Right ventricle myocardium inferior (tissue), 1 donor: ENCODE data around the gene ZNF581. TPM values are rescaled to one million over a fixed set of nuclear protein-coding genes. Genes with fewer than 3 reads are reported as not detected.

Experiments
- ATAC-seq: fragments of 200-7000 bp; cut with Tn5 transposase; one replicate; pipeline ENCODE4 v1.9.1; 2020; ENCODE audit warnings: mild to moderate bottlenecking, moderate library complexity
- DNase-seq: peaks from one replicate; pipeline ENCODE4 v3.0.0; 2021; ENCODE audit errors: missing footprints
- intact Hi-C: fragments of 100-400 bp; cut with DNase I; formaldehyde crosslinking; loops from one replicate; pipeline ENCODE4 v1.11.0; 2022
- total RNA-seq: library from RNA; stranded (reverse); fragmentation: NEBNext Ultra II Directional; extraction: Animal tissue kit (Norgen Biotek cat#: 25700); gene quantifications from one replicate; pipeline ENCODE4 v1.2.1, GENCODE V29; 2021
- donor health status: DM: no; HTN: yes; CAD: no; lungs with severe emphysema.

The ZNF581 gene
- total RNA-seq, 1 donor from 2014 or later, result 7.4 TPM

DNA sequence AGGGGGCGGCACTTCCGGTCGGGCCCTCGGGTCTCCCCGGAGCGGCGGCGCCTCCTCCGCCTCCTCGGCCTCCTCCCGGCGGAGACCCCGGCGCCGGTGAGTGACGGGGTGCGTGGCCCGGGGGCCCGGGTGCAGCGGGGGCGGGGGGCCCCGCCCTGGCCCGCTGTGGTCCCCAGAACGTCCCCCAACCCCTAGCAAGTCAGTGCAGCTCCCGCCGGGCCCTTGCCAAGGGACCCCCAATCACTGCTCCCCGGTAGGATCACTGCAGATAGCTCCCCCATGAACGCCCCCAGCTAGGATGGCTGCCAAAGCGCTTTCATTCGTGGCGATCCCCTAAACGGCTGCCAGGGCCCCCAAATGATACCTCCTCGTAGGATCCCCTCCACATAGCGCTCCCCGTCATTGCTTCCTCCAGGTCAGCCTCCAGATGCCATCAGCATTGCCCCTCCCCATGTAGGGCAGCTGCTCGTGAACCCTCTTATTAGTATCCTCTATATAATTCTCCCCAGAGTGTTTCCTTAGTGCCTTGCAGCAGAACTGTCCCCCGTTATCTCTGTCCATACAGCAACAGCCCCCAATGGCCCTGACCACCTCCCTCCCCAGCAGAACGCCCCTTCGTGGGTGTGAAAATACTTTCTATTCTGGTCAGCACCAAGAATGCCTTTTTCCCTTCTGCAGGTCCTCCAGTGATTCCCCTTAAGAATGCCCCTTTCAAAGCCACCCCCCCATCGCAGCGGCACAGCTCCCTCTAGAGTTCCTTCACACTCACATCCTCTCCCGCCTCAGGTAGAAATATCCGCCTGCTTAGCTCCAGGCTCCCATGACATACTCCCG lies 37.6 kb upstream of the ZNF581 start, which contains the start of gene ZNF865:
Gene ZNF865 (plus strand): TSS at position 11 of the 834 bp plus-strand sequence. CDS start 7,972 bp downstream, outside the sequence.
- intact Hi-C loops, result loop anchor here (1.0 to 10.0 kb wide), 2 partner anchors 89 to 221 kb away; partner anchors contain the start of genes RPL28 and TMEM238
- DNase-seq, result no peak

DNA sequence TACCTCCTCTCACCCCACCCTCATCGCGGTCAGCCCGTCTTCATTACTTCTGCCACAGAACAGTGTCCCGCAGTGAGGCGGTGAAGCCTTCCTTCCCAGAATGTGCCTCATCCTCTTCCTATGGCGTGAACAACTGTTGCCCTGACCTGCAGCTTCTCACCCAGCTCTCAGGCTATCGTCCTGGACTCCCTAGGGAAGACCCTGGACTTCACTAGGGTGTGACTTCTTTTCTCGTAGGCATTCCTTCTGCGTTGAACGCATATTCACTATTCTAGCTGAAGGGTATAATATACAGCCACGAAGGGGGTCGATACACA lies 37.0 kb upstream of the ZNF581 start:
- intact Hi-C loops, result loop anchor here (1.0 to 10.0 kb wide), 2 partner anchors 89 to 222 kb away; partner anchors contain the start of genes RPL28 and TMEM238
- DNase-seq, result no peak
- ATAC-seq, result no peak

More for the DNA sequence above, 37.6 kb upstream of the ZNF581 start, which contains the start of gene ZNF865:
- ATAC-seq, result peak; percentile 32

DNA sequence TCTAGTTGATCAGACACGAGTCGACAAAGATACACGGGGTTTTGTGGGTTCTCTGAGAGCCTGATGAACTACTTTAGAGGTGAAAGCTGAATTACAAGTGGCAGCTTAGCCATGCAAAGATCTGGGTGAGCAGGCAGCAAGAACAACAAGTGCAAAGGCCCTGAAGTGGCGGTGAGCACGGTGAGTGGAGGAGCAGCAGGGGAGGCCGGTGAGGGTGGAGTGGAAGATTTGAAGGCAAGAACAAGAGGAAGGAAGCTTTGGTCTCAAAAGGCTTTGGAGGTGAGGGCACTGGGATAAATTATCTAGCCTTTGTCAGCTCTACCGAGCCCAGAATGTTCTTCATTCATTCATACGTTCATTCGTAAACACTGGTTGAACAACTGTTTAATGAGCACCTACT lies 36.6 kb upstream of the ZNF581 start:
- intact Hi-C loops, result loop anchor here (1.0 to 10.0 kb wide), 2 partner anchors 90 to 222 kb away; partner anchors contain the start of genes RPL28 and TMEM238
- DNase-seq (no peak), ATAC-seq (no peak)

DNA sequence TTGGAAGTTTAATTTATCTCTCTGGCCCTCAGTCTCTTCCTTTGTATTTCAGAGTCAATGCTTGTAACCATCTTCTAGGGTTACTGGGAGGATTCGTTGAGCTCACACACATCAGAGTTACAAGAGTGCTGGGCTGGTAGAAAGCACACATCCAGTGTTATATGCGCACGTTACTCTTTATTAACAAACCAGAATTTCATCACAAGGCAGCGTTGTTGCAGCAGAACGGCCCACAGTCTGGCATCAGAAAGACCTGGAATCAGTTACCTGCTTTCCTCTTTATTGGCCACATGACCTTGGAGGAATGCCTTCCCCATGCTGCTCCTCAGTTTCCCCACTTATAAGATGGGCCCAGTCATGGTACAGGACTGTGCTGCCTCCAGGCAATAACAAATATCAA lies 34.1 kb upstream of the ZNF581 start:
- no peak for DNase-seq
- ATAC-seq, result no peak
- intact Hi-C loops, result loop anchor here (10.0 kb wide), 1 partner anchor 225 kb away; the partner anchor contains the start of genes RPL28 and TMEM238

DNA sequence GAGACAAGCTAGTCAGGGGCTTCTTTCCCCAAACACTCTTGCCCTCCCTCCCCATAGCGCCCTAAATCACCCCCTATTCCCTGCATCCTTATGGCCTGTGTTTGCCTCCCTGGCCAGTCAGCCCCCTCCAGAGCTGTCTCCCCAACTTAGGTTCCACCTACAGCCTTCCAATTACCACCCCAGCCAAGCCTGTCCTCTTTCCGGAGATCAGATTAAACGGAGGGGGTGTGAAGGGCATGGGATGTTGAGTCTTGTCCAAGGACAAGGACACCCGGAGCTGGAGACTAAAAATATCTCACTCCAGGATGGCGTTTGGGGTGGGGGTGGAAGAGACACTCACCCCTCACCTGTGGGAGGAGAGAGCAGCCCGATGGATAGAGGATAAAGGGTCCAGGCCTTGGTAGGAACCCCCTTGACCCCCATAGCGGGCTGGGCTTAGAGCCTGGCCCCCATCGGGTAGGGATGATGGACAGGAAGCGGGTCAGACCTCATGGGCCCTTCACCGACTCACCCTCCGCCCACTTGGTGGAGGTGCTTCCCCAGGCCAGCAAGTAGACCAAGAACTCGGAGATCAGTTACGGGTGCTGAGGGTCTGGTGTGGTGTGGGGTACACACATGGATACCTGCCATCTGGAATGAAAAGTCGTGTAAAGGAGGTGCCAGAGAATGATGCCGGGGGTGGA lies 32.0 kb upstream of the ZNF581 start:
- DNase-seq, result no peak
- intact Hi-C loops, result no loop called here
- ATAC-seq, result peak; percentile 71

DNA sequence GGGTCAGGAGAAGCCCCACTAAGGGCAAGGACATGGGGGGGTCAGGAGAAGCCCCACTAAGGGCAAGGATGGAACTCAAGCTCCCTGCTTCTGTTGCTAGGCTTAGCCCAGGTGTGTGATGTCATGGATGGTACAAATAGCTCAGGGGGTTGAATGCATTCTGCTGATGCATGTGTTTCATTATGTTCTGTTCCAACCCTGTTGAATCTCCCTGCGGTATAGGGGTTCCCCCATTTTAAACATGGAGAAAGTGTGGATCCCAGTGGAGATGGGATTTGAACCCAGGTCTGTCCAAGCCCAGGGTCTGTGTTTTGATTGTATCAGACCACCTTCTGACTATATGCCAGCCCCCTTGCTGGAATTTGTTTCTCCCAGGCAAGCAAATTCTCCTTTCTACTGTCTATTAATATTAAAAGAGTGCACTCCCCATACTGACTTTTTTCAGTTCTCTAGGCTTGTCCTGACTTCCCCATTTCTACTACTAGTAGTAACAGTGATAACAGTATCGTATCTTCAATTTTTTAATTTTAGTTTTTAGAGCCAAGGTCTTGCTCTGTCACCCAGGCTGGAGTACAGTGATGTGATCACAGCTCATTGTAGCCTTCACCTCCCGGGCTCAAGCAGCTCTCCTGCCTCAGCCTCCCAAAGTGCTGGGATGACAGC lies 31.3 kb upstream of the ZNF581 start:
- intact Hi-C loops, result no loop called here
- no peak for ATAC-seq
- no peak for DNase-seq

DNA sequence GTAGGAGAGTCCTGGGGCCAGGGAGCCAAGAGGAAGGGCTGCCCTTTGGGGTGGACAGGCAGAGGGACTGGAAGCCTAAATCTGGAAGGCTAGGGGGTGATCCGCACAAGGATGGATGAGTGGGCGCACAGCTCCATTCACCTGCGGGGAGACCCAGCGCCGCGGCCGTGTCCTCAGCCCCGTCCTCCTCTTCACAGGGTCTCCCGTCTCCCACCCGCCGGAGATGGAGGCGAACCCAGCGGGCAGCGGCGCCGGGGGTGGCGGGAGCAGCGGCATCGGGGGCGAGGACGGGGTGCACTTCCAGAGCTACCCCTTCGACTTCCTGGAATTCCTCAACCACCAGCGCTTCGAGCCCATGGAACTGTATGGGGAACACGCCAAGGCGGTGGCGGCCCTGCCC lies 30.1 kb upstream of the ZNF581 start:
- DNase-seq (no peak), ATAC-seq (no peak)
- intact Hi-C loops, result no loop called here

DNA sequence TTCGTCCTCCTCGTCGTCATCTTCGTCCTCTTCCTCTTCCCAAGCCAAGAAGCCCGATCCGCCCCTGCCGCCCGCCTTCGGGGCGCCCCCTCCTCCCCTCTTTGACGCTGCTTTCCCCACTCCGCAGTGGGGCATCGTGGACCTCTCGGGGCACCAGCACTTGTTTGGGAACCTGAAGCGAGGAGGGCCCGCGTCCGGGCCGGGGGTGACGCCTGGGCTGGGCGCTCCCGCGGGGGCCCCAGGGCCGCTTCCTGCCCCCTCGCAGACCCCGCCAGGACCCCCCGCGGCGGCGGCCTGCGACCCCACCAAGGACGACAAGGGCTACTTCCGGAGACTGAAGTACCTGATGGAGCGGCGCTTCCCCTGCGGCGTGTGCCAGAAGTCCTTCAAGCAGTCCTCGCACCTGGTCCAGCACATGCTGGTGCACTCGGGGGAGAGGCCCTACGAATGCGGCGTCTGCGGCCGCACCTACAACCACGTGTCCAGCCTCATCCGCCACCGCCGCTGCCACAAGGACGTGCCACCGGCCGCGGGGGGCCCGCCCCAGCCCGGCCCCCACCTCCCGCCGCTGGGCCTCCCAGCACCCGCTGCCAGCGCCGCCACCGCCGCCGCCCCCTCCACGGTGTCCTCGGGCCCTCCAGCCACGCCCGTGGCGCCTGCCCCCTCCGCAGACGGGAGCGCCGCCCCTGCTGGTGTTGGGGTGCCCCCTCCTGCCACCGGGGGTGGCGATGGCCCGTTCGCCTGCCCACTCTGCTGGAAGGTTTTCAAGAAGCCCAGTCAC lies 29.3 kb upstream of the ZNF581 start:
- no peak for ATAC-seq
- no peak for DNase-seq
- intact Hi-C loops, result no loop called here

DNA sequence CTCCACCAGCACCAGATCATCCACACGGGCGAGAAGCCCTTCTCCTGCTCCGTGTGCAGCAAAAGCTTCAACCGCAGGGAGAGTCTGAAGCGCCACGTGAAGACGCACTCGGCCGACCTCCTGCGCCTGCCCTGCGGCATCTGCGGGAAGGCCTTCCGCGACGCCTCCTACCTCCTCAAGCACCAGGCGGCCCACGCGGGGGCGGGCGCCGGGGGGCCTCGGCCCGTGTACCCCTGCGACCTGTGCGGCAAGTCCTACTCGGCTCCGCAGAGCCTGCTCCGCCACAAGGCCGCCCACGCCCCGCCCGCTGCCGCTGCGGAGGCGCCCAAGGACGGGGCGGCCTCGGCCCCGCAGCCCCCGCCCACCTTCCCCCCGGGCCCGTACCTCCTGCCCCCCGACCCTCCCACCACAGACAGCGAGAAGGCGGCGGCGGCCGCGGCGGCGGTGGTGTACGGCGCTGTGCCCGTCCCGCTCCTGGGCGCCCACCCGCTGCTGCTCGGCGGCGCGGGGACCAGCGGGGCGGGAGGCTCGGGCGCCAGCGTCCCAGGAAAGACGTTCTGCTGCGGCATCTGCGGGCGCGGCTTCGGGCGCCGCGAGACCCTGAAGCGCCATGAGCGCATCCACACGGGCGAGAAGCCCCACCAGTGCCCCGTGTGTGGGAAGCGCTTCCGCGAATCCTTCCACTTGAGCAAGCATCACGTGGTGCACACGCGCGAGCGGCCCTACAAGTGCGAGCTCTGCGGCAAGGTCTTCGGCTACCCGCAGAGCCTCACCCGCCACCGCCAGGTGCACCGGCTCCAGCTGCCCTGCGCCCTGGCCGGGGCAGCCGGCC lies 28.5 kb upstream of the ZNF581 start:
- ATAC-seq (no peak), DNase-seq (no peak)
- intact Hi-C loops, result no loop called here

DNA sequence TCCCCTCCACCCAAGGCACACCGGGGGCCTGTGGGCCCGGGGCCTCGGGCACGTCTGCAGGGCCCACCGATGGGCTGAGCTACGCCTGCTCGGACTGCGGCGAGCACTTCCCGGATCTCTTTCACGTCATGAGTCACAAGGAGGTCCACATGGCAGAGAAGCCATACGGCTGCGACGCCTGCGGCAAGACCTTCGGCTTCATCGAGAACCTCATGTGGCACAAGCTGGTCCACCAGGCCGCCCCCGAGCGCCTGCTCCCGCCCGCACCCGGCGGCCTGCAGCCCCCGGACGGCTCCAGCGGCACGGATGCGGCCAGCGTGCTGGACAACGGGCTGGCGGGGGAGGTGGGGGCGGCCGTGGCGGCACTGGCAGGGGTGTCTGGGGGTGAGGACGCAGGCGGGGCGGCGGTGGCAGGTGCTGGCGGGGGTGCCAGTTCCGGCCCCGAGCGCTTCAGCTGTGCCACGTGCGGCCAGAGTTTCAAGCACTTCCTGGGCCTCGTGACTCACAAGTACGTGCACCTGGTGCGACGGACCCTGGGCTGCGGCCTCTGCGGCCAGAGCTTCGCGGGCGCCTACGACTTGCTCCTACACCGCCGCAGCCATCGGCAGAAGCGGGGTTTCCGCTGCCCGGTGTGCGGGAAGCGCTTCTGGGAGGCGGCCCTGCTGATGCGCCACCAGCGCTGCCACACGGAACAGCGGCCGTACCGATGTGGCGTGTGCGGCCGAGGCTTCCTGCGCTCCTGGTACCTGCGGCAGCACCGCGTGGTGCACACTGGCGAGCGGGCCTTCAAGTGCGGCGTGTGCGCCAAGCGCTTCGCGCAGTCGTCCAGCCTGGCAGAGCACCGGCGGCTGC lies 27.7 kb upstream of the ZNF581 start:
- ATAC-seq, result no peak
- DNase-seq, result no peak
- intact Hi-C loops, result no loop called here

DNA sequence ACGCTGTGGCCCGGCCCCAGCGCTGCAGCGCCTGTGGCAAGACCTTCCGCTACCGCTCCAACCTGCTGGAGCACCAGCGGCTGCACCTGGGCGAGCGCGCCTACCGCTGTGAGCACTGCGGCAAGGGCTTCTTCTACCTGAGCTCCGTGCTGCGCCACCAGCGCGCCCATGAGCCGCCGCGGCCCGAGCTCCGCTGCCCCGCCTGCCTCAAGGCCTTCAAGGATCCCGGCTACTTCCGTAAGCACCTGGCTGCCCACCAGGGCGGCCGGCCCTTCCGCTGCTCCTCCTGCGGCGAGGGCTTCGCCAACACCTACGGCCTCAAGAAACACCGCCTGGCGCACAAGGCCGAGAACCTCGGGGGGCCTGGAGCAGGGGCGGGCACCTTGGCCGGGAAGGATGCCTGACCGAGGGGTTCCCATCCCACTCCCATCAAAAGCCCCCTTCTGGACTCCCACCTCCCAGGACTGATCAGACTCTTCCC lies 27.0 kb upstream of the ZNF581 start:
- no peak for DNase-seq
- no peak for ATAC-seq
- intact Hi-C loops, result no loop called here

DNA sequence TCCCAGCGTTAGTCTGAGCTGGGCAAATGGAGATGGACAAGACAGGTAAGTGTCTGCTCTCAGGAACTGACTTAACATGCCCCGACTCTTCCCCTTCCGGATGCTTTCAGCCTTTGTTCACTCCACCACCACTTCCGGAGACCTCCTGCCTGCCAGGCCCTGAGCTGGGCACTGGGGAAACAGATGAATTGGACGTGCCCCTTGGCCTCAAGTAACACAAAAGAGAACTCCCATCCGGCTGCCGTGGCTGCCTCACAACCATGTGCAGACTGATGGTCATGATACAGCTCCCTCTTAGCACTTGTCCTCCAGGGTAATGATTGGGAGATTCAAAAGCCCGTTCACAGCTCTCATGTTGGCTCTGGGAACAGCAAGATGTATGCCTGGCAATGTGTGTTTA lies 26.0 kb upstream of the ZNF581 start:
- intact Hi-C loops, result no loop called here
- ATAC-seq (no peak), DNase-seq (no peak)

DNA sequence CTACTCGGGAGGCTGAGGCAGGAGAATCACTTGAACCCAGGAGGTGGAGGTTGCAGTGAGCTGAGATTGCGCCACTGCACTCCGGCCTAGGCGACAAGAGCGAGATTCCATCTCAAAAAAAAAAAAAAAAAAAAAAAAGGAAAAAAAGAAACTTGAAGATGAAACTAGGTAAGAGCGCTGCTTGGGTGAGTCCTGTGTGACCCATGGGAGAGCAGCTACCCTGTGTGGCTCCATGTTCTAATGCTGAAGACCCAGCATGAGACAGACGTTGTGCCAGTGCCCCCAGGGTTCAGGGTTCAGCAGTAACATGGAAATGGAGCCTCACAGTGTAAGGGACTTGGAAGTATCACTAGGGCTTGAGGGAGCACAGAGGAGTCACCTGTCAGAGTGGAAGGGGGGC lies 25.0 kb upstream of the ZNF581 start:
- ATAC-seq, result no peak
- intact Hi-C loops, result no loop called here
- no peak for DNase-seq

DNA sequence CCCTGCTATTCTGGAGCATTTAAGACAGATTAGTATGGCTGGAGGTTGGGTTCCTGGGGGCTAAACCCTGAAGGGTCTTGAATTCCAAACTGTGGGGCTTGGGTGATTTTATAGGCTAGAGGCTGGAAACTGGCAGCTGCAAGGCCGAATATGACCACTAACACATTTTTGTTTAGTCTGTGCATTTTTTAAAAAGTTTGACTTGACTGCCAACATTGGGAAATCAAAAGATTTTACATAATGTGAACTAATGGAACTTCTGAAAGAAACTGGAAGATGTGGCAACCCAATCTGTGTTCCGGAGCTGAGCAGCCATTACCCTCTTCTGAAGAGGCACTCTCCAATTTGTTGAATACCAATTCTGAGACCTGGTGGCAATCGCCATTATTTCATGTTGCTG lies 24.2 kb upstream of the ZNF581 start:
- DNase-seq (no peak), ATAC-seq (no peak)
- intact Hi-C loops, result no loop called here

DNA sequence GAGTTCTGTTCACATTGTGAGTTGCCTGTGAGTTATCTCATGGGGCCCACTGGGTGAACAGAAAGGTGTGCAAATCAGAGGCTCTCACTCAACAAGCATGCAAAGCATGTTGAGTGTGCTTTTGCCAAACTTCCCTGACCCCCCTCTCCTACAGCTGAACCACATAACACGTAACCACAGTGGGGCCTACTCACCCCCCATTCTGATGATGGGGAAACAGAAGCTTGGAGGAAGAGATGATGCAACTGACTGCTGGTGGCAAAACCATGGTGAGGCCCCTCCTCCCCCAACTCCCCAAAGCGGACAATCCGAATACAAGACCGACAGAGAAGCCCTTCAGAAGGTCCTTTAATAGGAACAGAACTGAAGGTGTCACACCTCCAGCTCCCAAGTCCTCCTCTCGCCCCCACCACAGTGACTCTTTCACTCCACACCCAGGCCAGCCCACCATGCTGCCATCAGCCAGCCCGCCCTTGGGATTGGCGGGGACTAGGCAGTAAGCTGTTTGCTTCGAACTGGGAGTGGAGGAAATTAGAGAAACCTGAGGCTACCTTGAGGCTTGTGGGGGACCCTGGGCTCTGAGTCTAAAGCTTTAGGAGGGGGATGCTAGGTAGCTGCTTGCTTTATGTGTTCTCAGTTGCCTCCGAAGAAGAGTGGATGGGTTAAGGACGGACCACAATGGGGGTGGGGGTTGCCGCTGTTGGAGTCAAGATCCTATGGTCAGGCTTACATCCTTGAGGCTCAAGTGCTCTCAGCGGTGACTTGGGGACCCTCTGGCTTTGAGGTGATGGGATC lies 22.8 kb upstream of the ZNF581 start:
- intact Hi-C loops, result loop anchor here (10.0 kb wide), 1 partner anchor 476 kb away; the partner anchor contains the start of gene TNNT1
- ATAC-seq (no peak), DNase-seq (no peak)

DNA sequence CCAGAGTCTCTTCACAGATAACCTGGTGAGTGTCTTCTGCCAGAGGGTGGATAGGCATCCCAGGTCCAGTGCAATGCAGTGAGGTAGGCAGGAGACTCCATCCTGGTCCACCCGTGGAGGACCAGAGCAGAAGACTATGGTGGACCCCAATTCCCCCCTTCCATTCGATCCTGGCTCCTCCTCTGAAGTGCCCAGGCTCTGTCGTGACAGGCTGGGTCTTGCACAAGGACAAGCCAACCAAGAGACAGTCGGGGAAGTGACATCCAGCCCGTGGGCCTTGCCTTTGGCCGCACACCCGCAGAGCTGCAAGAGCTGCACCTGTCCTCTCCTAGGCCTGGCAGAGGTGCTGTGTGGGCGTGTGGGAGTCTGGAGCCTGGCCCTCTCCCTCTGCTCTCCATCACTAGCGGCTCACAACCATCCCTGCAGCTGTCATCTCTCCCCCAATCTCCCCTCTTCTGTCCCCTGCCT lies 22.2 kb upstream of the ZNF581 start:
- intact Hi-C loops, result loop anchor here (10.0 kb wide), 1 partner anchor 476 kb away; the partner anchor contains the start of gene TNNT1
- DNase-seq (no peak), ATAC-seq (no peak)
